Measurements from ENCODE around the gene RPS6KA5.

RPS6KA5 gene

DNA sequence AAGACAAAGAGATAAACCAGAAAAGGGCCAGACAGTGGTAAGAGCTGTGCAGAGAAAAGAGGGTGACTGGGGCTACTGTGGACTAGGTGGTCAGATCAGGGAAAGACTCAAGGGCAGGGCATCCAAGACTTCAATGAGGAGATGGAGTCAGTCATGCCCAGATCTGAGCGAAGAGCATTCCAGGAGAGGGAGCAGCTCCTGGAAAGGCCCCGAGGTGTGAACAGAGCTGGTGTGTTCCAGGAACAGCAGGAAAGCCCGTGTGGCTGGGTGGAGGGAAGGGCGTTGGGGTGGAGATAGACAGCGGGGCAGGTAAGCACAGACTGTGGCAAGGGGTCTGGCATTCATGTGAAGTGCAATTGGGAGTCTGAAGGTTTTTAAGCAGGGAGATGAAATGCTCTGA is 261.0 kb downstream of the RPS6KA5 start:
- no peak for TF ChIP-seq CTCF (IDR thresholded peaks at IDR 0.05)
- H3K36me3 ChIP-seq = no peaks in the 10 kb centered on the region
- peaks cover 41 to 47% of the 10 kb centered on the region in 2 experiments for H3K4me1 ChIP-seq (ENCODE audit: control insufficient read depth in 1 of 2, insufficient read depth in 1 of 2, low read depth in 1 of 2, low read length in 1 of 2)
- H3K9me3 ChIP-seq = no peaks in the 10 kb centered on the region
- H3K4me3 ChIP-seq (ENCODE audit: low read depth in 1 of 2, low read length in 1 of 2) = no peak overlapping the region
- H3K27ac ChIP-seq = no peak overlapping the region
- no peaks in the 10 kb centered on the region for H3K27me3 ChIP-seq

GRCh38 chr14:90797919-90798318 is 262.5 kb downstream of the RPS6KA5 start:
- H3K4me1 ChIP-seq (ENCODE audit: control insufficient read depth in 1 of 2, insufficient read depth in 1 of 2, low read depth in 1 of 2, low read length in 1 of 2) = peaks cover 28 to 33% of the 10 kb centered on the region in 2 experiments
- TF ChIP-seq CTCF (IDR thresholded peaks at IDR 0.05) = no peak
- H3K27ac ChIP-seq = no peak overlapping the region
- no peaks in the 10 kb centered on the region for H3K36me3 ChIP-seq
- H3K4me3 ChIP-seq (ENCODE audit: low read depth in 1 of 2, low read length in 1 of 2) = no peak overlapping the region
- H3K27me3 ChIP-seq = no peaks in the 10 kb centered on the region
- H3K9me3 ChIP-seq = no peaks in the 10 kb centered on the region

All from neutrophil (primary cell).